Motor neuron (in vitro differentiated cells): ENCODE measurements around the gene ANXA3. TPM values are rescaled to one million over a fixed set of nuclear protein-coding genes. Genes with fewer than 3 reads are reported as not detected.

Experiments used
- ATAC-seq, 8 experiments: fragments of 200-7000 bp; cut with Tn5 transposase; replicated peaks in 6 of 8; 2 replicates each; pipeline ENCODE4 v1.8.0; 2021; ENCODE audit warnings: mild to moderate bottlenecking in 8 of 8, moderate library complexity in 8 of 8
- H3K27ac ChIP-seq, 2 donors: fragments of 250-450 bp; sonication (Bioruptor Pico); 2 replicates each; pipeline ENCODE4 v1.9.0; 2021; ENCODE audit warnings: antibody characterized with exemption in 2 of 2, mild to moderate bottlenecking in 2 of 2, moderate library complexity in 1 of 2
- H3K4me1 ChIP-seq, 2 donors: fragments of 250-450 bp; sonication (Bioruptor Pico); replicated peaks in 1 of 2; 2 replicates each; pipeline ENCODE4 v1.6.1; 2021; ENCODE audit warnings: antibody characterized with exemption in 2 of 2, mild to moderate bottlenecking in 2 of 2, moderate library complexity in 1 of 2
- H3K4me3 ChIP-seq, 5 donors: fragments of 250-450 bp; sonication (Bioruptor Pico); 2 replicates each; pipeline ENCODE4 v1.9.0; 2021; ENCODE audit warnings: antibody characterized with exemption in 5 of 5, mild to moderate bottlenecking in 5 of 5, moderate library complexity in 4 of 5
- WGBS, 10 experiments: fragments of 450-650 bp; shearing (Covaris generic); methylation state at CpG; one replicate each; pipeline ENCODE4 v1.0.0; 2022; 5-methylcytosine and 5-hydroxymethylcytosine counted together
- in situ Hi-C, 9 experiments: fragments of 400-800 bp; cut with MboI; loops; one replicate each; pipeline ENCODE4 v1.15.0; 2021; ENCODE audit warnings: low sequenced_read_pairs in 9 of 9, low pct_unique_long_range_greater_than_20kb in 2 of 9; ENCODE audit not compliant: unreplicated experiment in 9 of 9
- total RNA-seq, 8 experiments: library from RNA; unstranded; fragments of 300-600 nt; gene quantifications; 2 replicates each; pipeline versions ENCODE4 v1.2.3 to v1.2.4, GENCODE V29; 2022

ANXA3 gene
- total RNA-seq, 8 experiments from 2014 or later: 0.16 to 779 (median 6.1) TPM

- 83 to 100% (median 96%) methylated on average over 1 to 3 of the region's 3 CpGs; no CpG with 5 or more reads in 1 of the 10 experiments for WGBS, 10 experiments
- no peak overlapping the region for H3K4me3 ChIP-seq
- H3K4me1 ChIP-seq: no peaks in the 10 kb centered on the region
- no peak overlapping the region for H3K27ac ChIP-seq
- in situ Hi-C loops: no loop called here
- no peak for ATAC-seq
Observed at GRCh38 chr4:78627046-78627965, 75.7 kb downstream of the ANXA3 start.

DNA sequence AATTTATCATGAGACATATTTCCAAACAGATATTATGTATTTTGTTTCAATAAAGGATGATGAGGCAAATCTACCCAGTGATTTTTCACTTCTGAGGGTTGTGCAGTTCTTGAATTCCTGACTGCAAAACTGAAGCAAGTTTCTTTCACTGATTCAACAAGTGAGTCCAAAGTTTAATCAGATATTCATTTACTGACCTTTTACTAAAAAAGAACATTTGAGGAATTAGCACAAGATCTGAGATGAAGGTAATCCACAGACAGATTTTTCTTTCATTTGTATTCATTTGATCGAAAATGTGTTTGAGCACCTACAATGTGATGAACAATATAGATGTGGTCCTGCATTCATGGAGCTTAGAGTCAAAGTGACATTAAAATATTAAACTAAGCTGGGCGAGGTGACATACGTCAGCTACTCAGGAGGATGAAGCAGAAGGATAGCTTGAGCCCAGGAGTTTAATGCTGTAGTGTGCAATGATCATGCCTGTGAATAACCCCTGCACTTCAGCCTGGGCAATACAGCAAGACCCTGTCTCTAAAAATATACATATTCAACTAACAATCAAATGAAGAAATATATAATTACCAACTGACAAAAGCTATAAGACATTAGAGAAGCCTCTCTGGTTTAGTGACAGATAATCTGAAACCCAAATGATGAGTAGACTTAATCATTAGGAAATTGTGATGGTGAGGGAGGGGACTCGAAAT lies 76.6 kb downstream of the ANXA3 start:
- 61 to 100% (median 98%) methylated on average over 1 to 4 of the region's 4 CpGs; no CpG with 5 or more reads in 1 of the 10 experiments for WGBS, 10 experiments
- no peak for ATAC-seq
- H3K4me3 ChIP-seq: no peak overlapping the region
- no peak overlapping the region for H3K27ac ChIP-seq
- H3K4me1 ChIP-seq: no peaks in the 10 kb centered on the region
- in situ Hi-C loops: no loop called here

DNA sequence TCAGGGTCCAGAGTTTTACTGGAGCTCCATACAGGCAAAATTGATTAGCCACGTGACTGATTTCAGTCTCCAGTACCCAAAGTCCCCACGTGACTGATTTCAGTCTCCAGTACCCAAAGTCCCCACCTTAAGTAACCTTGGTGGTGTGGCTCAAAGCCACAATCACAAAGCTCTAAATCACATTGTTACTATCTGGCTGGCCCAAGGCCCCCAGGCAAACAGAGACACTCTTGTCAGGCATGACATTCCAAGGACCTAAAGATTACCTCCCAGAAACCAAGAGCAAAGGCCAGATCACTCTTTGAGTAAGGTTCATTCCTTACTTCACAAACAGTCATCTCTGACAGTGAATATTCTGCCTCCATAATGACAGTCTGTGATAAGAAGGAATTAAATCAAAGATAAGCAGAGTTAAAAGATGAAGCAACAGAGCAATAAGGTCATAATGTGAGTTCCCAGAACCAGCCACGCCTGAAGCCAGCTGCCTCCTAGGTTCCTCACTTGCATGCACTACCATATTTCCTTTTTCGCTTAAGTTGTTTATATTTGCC lies 78.5 kb downstream of the ANXA3 start:
- ATAC-seq: peak in 2 of 8 experiments; percentile 41 to 77
- H3K4me3 ChIP-seq: no peak overlapping the region
- H3K27ac ChIP-seq: no peak overlapping the region
- in situ Hi-C loops: no loop called here
- no peaks in the 10 kb centered on the region for H3K4me1 ChIP-seq
- 57 to 100% (median 86%) methylated on average over 1 to 4 of the region's 4 CpGs; no CpG with 5 or more reads in 1 of the 10 experiments for WGBS, 10 experiments

- Histone ChIP-seq H3K4me3 (no peak overlapping the region), H3K27ac (no peak overlapping the region), H3K4me1 (no peaks in the 10 kb centered on the region)
- in situ Hi-C loops: no loop called here
- 36 to 100% (median 80%) methylated on average over 1 to 2 of the region's 2 CpGs; no CpG with 5 or more reads in 1 of the 10 experiments for WGBS, 10 experiments
- no peak for ATAC-seq
Observed at GRCh38 chr4:78630615-78631014, 79.0 kb downstream of the ANXA3 start.

DNA sequence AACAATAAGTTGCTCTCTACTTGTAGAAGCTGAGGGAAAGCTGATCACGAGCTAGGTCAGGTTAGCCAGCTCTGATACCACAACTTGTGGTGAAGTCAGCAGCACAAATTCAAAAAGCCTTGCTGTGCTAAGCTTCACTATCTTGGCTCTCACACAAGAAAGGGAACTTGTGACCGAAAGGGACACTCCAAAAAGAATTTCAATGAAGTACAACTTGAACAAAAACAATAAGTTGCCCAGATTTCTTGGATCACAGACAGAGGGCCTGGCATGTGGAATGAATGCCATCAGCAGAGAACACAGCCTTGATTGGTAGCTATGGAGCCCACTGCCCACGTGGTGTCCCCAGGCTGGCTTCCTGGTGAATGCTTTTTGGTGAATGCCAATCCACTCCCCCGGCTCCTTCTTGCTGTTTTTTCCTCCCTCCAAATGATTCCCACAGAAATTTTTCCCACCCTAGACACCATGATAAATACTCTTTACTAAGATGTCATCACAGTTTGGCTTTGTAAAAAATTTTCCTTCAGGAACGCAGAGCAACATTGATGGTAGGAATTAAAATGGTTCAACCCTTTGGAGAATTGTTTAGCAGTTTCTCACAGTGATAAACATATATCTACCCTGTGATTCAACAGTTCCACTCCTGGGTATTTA lies 82.6 kb downstream of the ANXA3 start:
- Histone ChIP-seq H3K27ac (no peak overlapping the region), H3K4me1 (no peaks in the 10 kb centered on the region), H3K4me3 (no peak overlapping the region)
- in situ Hi-C loops: no loop called here
- peak in 4 of 8 experiments; percentile 24 to 77 (median 44) for ATAC-seq
- WGBS, 10 experiments: 17 to 89% (median 40%) methylated on average over 1 to 5 of the region's 5 CpGs; no CpG with 5 or more reads in 1 of the 10 experiments

DNA sequence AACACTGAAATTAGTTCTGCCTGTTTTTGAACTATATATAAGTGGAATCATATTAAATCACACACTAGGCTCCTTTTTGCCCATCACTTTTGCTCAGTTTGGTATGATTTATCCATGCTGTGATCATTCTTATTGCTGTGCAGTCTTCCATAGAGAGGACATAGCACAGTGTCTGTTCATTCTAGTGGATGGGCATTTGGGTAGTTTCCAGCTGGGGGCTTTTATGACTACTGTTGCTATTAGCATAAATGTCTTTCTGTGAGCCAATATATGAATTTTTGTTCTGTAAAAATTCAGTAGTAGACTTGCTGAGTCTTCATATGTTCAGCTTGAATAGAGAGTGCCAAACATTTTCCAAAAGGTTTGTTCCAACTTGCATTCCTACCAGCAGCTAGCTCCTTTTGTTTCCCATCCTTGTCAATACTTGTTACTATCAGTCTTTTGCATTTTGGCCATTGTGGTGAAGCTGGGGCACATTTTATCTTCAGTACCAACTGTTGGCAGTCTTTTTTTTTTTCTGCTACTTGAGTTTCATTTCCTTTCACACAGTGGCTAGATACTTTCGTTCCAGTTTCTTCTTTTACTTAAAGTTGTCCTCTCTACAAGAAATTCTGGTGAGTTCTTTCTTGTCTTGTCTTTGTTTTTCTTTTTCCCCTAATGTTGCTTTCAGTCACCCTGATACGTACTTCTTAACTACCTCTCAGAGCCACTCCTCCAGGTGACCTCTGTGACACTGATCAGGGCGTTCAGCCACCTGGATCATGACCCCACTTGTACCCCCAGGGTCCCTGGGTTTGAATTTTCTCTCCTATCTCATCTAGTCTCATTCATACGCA lies 87.0 kb downstream of the ANXA3 start:
- in situ Hi-C loops: no loop called here
- no peak for ATAC-seq
- 71 to 89% (median 80%) methylated on average over 2 to 4 of the region's 4 CpGs; no CpG with 5 or more reads in 2 of the 10 experiments for WGBS, 10 experiments
- Histone ChIP-seq H3K4me3 (no peak overlapping the region), H3K27ac (no peak overlapping the region), H3K4me1 (no peaks in the 10 kb centered on the region)

- no peak for ATAC-seq
- no peak overlapping the region for H3K27ac ChIP-seq
- no peak overlapping the region for H3K4me3 ChIP-seq
- in situ Hi-C loops: no loop called here
- no peaks in the 10 kb centered on the region for H3K4me1 ChIP-seq
- WGBS, 10 experiments: 0 to 50% (median 41%) methylated on average over 1 of the region's 1 CpG; no CpG with 5 or more reads in 6 of the 10 experiments
Observed at GRCh38 chr4:78640714-78641113, 89.1 kb downstream of the ANXA3 start.

GRCh38 chr4:78642934-78643333 lies 91.4 kb downstream of the ANXA3 start:
- in situ Hi-C loops: no loop called here
- Histone ChIP-seq H3K27ac (no peak overlapping the region), H3K4me1 (peaks cover 0 to 4% of the 10 kb centered on the region in 2 donors), H3K4me3 (no peak overlapping the region)
- ATAC-seq: peak in 1 of 8 experiments; percentile 24
- WGBS, 10 experiments: 80 to 100% (median 96%) methylated on average over 1 to 2 of the region's 2 CpGs; no CpG with 5 or more reads in 2 of the 10 experiments

DNA sequence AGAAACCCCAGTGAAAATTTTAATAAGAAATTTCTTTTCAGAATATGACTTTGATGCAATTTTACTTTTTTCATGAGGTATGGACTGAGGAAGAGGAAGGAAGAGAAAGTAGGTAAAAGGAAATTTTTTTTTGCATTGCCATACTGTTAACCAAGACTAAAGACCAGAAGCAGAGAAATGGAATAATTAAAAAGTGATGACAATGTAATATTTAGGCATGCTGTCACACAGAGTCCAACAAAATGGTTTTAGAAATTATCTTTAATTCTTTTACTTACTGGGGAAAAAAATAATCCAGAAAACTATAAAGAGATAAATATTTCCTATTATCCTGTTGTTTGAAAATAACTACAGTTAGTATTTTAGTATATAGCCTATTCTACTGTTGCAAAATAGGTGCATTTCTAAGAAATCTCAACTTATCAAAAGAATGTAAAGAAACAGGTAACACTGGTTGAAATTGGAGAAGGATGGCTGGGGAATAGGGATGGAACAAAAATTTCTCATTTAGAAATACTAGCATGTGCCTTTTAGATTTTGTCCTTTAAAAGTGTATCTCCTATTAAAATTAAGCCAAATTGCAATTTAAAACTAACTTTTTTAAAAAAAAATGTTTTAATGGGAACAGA lies 92.6 kb downstream of the ANXA3 start:
- H3K4me3 ChIP-seq: no peak overlapping the region
- no peak for ATAC-seq
- H3K4me1 ChIP-seq: peaks cover 0 to 4% of the 10 kb centered on the region in 2 donors
- in situ Hi-C loops: no loop called here
- no peak overlapping the region for H3K27ac ChIP-seq

DNA sequence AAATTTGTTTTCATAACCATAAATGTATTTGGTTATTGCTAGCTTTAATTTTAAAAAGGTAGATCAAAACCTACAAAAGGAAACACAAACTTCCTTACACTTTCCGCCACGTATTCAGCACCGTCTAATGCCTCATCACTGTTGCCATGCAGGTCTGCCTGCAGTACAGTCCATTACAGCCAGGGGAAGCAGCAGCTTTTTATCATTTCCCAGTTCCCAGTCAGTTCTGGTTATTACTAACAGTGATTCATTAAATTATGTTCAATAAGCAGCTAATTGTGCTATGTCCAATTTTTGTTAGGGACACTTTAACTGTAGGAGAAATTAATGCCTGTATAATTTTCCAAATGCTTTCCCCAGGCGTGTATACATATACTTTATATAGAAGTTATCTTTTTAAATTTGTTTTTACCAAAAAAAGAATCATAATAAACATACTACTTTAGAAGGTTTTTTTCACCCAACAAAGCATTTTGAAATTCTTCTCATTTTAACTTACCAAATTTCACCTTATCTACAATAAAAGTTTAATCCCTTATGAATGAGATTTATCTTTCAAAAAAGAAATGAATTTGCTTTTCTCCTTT lies 93.3 kb downstream of the ANXA3 start:
- ATAC-seq: peak in 5 of 8 experiments; percentile 47 to 84 (median 67)
- 28 to 100% (median 68%) methylated on average over 1 to 4 of the region's 4 CpGs; no CpG with 5 or more reads in 1 of the 10 experiments for WGBS, 10 experiments
- H3K4me3 ChIP-seq: no peak overlapping the region
- in situ Hi-C loops: no loop called here
- peaks cover 0 to 4% of the 10 kb centered on the region in 2 donors for H3K4me1 ChIP-seq
- H3K27ac ChIP-seq: no peak overlapping the region

GRCh38 chr4:78645853-78646757 lies 94.5 kb downstream of the ANXA3 start:
- no peak overlapping the region for H3K4me3 ChIP-seq
- in situ Hi-C loops: no loop called here
- WGBS, 10 experiments: 6 to 100% (median 69%) methylated on average over 2 to 9 of the region's 10 CpGs; no CpG with 5 or more reads in 1 of the 10 experiments
- no peak overlapping the region for H3K27ac ChIP-seq
- peaks cover 0 to 4% of the 10 kb centered on the region in 2 donors for H3K4me1 ChIP-seq
- ATAC-seq: peak in 4 of 8 experiments; percentile 70 to 80 (median 73)
